GM18868 (cell line): Measurements from ENCODE around the gene TEX14.
"Not testable (repeated sequence)": the region's sequence is repeated elsewhere in the genome, so short reads cannot be mapped to it uniquely, and the experiment has no call there.

Experiments
- ATAC-seq: cut with Tn5 transposase; IDR thresholded peaks from one replicate; pipeline ENCODE4 v1.9.1; 2021; ENCODE audit warnings: mild to moderate bottlenecking, moderate library complexity; ENCODE audit not compliant: unreplicated experiment

Gene TEX14

GRCh38 chr17:58569196-58569595 is 122.6 kb downstream of the TEX14 start:
- no peak for ATAC-seq

- no peak for ATAC-seq
These were observed 123.6 kb downstream of the TEX14 start for GRCh38 chr17:58568044-58568799.

GRCh38 chr17:58565389-58566311 is 126.2 kb downstream of the TEX14 start:
- ATAC-seq: no peak

- no peak for ATAC-seq
These were observed 126.9 kb downstream of the TEX14 start for GRCh38 chr17:58564971-58565370.

- ATAC-seq: no peak
These were observed 127.6 kb downstream of the TEX14 start for GRCh38 chr17:58564243-58564642.

- no peak for ATAC-seq
These were observed 131.3 kb downstream of the TEX14 start for GRCh38 chr17:58560511-58560910.

GRCh38 chr17:58557981-58558380 is 133.9 kb downstream of the TEX14 start:
- ATAC-seq: no peak

- no peak for ATAC-seq
These were observed 135.0 kb downstream of the TEX14 start for GRCh38 chr17:58556833-58557250.

- ATAC-seq: not testable (repeated sequence)
These were observed 136.7 kb downstream of the TEX14 start for GRCh38 chr17:58555109-58555508.

- no peak for ATAC-seq
These were observed 150.6 kb downstream of the TEX14 start for GRCh38 chr17:58541249-58541648.

GRCh38 chr17:58539698-58540097 is 152.1 kb downstream of the TEX14 start:
- no peak for ATAC-seq

GRCh38 chr17:58538811-58539409 is 152.9 kb downstream of the TEX14 start:
- ATAC-seq: no peak

- ATAC-seq: no peak
These were observed 154.6 kb downstream of the TEX14 start for GRCh38 chr17:58537266-58537665.

- no peak for ATAC-seq
These were observed 155.3 kb downstream of the TEX14 start for GRCh38 chr17:58536542-58536941.

GRCh38 chr17:58535431-58535830 is 156.4 kb downstream of the TEX14 start:
- no peak for ATAC-seq

- ATAC-seq: no peak
These were observed 156.9 kb downstream of the TEX14 start for GRCh38 chr17:58534901-58535421.

GRCh38 chr17:58534331-58534730 is 157.5 kb downstream of the TEX14 start:
- no peak for ATAC-seq

- ATAC-seq: no peak
These were observed 158.1 kb downstream of the TEX14 start for GRCh38 chr17:58533616-58534188.

GRCh38 chr17:58532555-58532951 is 159.3 kb downstream of the TEX14 start:
- no peak for ATAC-seq

- no peak for ATAC-seq
These were observed 159.9 kb downstream of the TEX14 start for GRCh38 chr17:58531661-58532554.
